ENCODE measurements around the gene LRIG1. TPM values are rescaled to one million over a fixed set of nuclear protein-coding genes. Genes with fewer than 3 reads are reported as not detected.

LRIG1 gene, protein sequence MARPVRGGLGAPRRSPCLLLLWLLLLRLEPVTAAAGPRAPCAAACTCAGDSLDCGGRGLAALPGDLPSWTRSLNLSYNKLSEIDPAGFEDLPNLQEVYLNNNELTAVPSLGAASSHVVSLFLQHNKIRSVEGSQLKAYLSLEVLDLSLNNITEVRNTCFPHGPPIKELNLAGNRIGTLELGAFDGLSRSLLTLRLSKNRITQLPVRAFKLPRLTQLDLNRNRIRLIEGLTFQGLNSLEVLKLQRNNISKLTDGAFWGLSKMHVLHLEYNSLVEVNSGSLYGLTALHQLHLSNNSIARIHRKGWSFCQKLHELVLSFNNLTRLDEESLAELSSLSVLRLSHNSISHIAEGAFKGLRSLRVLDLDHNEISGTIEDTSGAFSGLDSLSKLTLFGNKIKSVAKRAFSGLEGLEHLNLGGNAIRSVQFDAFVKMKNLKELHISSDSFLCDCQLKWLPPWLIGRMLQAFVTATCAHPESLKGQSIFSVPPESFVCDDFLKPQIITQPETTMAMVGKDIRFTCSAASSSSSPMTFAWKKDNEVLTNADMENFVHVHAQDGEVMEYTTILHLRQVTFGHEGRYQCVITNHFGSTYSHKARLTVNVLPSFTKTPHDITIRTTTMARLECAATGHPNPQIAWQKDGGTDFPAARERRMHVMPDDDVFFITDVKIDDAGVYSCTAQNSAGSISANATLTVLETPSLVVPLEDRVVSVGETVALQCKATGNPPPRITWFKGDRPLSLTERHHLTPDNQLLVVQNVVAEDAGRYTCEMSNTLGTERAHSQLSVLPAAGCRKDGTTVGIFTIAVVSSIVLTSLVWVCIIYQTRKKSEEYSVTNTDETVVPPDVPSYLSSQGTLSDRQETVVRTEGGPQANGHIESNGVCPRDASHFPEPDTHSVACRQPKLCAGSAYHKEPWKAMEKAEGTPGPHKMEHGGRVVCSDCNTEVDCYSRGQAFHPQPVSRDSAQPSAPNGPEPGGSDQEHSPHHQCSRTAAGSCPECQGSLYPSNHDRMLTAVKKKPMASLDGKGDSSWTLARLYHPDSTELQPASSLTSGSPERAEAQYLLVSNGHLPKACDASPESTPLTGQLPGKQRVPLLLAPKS
- 10 to 100 TPM; 44.2 to 96.2 (median 57.6) TPM for total RNA-seq

DNA sequence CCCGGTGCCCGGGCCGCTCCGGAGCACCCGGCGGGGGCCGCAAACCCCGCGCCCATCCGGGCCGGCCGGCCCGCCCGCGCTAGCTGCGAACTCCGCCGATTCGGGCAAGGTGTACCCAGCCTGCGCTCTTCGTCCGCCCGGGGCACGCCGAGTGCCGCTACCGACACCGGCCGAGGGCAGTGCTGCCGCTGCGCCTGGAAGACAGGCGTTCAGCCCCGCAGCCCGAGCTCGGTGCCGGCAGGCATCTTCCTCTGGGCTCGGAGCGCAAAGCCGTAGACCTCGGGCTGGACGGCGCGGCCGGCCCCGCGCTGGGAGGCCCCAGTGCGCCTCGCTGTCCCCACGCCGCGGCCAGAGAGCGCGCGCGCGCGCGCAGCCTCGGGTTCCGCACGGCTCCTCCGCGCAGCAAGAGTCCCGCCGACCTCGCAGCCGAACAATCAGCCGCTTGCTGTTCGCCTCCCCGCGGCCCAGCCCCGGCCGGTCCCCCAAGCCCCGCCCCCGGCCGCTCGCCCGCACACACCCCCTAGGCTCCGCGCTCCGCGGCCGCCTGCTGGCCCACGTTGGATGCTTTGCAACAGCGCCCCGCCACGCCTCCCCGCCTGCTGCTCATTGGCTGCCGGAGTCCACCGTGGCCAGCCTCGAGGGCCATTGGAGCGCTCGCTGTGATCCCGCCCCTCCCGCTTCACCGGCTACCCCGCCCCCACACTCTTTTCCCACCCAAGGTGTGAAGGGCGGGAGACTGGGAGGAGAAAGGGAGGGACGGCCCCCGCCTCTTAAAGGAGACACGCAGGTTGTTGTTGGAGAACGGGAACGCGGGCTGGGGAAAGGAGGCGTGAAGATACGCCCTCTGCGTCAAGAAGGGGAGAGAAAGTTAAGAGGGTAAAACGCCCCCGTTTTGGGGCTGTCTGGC is at the start of gene LRIG1:
TSS of gene LRIG1 (minus strand) at position 447 of the 907 bp plus-strand sequence. CDS start 615 bp downstream, outside the sequence.
- peak; percentile 99 for ATAC-seq (ENCODE audit: low FRiP score)
- TF ChIP-seq, protein P1, sequence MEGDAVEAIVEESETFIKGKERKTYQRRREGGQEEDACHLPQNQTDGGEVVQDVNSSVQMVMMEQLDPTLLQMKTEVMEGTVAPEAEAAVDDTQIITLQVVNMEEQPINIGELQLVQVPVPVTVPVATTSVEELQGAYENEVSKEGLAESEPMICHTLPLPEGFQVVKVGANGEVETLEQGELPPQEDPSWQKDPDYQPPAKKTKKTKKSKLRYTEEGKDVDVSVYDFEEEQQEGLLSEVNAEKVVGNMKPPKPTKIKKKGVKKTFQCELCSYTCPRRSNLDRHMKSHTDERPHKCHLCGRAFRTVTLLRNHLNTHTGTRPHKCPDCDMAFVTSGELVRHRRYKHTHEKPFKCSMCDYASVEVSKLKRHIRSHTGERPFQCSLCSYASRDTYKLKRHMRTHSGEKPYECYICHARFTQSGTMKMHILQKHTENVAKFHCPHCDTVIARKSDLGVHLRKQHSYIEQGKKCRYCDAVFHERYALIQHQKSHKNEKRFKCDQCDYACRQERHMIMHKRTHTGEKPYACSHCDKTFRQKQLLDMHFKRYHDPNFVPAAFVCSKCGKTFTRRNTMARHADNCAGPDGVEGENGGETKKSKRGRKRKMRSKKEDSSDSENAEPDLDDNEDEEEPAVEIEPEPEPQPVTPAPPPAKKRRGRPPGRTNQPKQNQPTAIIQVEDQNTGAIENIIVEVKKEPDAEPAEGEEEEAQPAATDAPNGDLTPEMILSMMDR (IDR thresholded peaks at IDR 0.05) = peak in 1 of 3 donors; percentile 12

DNA sequence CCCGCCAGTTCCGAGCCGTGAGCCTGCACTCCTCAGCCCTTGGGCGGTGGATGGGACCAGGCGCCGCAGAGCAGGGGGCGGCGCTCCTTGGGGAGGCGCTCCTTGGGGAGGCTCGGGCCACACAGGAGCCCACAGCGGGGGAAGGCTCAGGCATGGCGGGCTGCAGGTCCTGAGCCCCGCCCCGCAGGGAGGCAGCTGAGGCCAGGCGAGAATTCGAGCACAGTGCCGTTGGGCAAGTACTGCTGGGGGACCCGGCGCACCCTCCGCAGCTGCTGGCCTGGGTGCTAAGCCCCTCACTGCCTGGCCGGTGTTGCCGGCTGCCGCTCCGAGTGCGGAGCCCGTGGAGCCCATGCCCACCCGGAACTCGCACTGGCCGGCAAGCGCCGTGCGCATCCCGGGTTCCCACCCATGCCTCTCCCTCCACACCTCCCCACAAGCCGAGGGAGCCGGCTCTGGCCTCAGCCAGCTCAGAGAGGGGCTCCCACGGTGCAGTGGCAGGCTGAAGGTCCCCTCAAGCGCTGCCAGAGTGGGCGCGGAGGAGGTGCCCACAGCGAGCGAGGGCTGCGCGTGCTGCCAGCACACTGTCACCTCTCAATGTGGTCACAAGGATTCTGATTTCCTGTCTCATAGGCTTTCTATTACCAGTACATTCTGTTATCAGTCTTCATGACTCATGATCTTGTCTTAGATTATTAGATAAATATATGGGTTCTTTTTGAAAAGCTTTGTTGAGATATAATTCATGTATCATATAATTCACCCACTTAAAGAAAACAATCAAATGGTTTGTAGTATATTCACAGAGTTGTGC is 44.0 kb upstream of the LRIG1 start:
- TF ChIP-seq, protein P1 (IDR thresholded peaks at IDR 0.05) = no peak
- DNase-seq (ENCODE audit: low spot score) (no peak), ATAC-seq (ENCODE audit: low FRiP score) (no peak)

More for the DNA sequence above, at the start of gene LRIG1:
- DNase-seq (ENCODE audit: low spot score) = peak; percentile 95

DNA sequence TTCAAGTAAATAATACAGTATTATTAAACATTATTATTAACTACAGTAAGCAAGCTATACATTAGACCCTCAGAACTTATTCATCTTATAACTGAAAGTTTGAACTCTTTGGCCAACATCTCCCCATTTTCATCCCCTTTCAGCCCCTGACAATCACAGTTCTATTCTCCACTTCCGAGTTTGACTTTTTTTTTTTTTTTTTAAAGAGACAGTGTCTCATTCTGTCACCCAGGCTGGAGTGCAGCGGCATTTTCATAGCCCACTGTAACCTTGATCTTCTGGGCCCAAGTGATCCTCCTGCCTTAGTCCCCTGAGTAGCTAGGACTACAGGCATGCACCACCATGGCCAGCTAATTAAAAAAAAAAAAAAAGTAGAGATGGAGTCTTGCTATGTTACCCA is 41.3 kb upstream of the LRIG1 start:
- ATAC-seq (ENCODE audit: low FRiP score) = no peak
- no peak for DNase-seq (ENCODE audit: low spot score)
- TF ChIP-seq, protein P1 (IDR thresholded peaks at IDR 0.05) = no peak

DNA sequence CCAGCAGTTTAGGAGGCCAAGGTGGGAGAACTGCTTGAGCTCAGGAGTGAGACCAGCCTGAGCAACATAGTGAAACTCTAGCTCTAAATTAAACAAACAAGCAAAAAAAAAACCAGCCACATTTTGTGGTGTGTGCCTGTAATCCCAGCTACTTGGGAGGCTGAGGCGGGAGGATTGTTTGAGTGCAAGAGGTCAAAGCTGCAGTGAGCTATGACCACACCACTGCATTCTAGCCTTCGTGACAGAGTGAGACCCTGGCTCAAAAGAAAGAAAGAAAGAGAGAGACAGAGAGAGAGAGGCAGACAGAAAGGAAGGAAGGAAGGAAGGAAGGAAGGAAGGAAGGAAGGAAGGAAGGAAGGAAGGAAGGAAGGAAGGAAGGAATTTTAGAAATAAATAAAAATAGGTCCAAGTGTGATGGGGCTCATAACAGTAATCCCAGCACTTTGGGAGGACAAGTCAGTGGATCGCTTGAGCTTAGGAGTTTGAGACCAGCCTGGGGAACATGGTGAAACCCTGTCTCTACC is 38.7 kb upstream of the LRIG1 start:
- DNase-seq (ENCODE audit: low spot score) (no peak), ATAC-seq (ENCODE audit: low FRiP score) (no peak)
- TF ChIP-seq, protein P1 (IDR thresholded peaks at IDR 0.05) = no peak

DNA sequence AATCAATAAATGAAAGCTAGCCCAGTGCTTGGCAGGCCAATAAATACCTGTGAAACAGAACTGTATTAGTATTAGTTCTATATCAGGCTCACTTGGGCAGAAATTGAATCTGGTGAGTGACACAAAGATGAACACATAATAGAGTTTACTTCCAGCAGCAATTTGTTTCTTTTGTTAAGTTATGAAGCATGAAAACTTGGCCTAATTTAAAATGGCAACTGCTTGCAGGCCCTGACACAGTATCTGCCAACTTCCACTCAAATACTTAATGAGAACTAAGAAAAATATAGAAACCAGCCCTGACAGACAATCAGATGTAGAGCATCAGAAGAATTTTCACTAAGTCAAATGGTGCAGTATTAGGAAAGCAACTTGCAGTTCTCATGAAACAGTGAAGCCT is 37.6 kb upstream of the LRIG1 start:
- TF ChIP-seq, protein P1 (IDR thresholded peaks at IDR 0.05) = no peak
- no peak for ATAC-seq (ENCODE audit: low FRiP score)
- no peak for DNase-seq (ENCODE audit: low spot score)

Data from omental fat pad (tissue), 4 donors.